ENCODE measurements around the gene MSX1. TPM values are rescaled to one million over a fixed set of nuclear protein-coding genes. Genes with fewer than 3 reads are reported as not detected.

MSX1 gene
- total RNA-seq, 1 experiment from 2014 or later = 4.7 TPM

DNA sequence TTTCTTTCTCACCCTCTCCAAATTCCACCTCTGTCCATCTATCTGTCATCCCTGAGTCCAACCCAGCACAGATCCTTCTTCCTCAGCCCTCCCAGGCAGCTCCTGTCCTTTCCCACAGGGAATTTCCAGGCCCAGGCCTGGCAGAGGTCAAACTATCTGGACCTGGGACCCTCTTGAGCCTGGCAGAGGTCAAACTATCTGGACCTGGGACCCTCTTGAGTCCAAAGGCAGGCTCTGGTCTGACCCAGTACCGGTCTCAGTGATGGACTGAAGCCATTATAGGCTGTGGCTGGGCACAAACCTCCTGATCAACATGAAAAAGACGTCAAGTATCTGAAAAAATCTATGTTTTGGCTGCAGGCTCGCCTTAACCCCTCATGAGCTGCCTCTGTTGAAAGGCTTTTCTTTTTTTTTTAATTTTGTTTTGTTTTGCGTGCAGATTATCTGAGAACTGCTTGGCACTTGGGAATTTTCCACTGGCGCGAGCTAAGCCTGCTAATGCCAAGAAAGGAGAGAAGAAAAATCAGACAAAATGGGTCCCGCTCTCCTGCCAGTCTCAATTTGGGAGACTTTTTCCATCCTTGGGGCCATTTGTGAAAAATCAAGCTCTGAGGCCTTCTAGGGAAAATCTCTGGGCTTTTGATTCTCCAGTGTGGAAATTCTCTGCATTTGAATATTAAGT is 31.2 kb downstream of the MSX1 start:
- ChIA-PET POLR2A (ENCODE audit: low non-redundant PET) (no interaction called here), CTCF (no interaction called here)
- H3K9me3 ChIP-seq (ENCODE audit: low read depth, low read length, poor library complexity, severe bottlenecking) = no peaks in the 10 kb centered on the region
- TF ChIP-seq, protein P1, sequence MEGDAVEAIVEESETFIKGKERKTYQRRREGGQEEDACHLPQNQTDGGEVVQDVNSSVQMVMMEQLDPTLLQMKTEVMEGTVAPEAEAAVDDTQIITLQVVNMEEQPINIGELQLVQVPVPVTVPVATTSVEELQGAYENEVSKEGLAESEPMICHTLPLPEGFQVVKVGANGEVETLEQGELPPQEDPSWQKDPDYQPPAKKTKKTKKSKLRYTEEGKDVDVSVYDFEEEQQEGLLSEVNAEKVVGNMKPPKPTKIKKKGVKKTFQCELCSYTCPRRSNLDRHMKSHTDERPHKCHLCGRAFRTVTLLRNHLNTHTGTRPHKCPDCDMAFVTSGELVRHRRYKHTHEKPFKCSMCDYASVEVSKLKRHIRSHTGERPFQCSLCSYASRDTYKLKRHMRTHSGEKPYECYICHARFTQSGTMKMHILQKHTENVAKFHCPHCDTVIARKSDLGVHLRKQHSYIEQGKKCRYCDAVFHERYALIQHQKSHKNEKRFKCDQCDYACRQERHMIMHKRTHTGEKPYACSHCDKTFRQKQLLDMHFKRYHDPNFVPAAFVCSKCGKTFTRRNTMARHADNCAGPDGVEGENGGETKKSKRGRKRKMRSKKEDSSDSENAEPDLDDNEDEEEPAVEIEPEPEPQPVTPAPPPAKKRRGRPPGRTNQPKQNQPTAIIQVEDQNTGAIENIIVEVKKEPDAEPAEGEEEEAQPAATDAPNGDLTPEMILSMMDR (conservative IDR thresholded peaks at IDR 0.05; ENCODE audit: low read depth, low read length) = no peak
- no peak for TF ChIP-seq EZH2 (IDR thresholded peaks at IDR 0.05; ENCODE audit: borderline replicate concordance, low read depth, low read length, poor library complexity, severe bottlenecking)
- H3K4me1 ChIP-seq (ENCODE audit: insufficient read depth, low read length, poor library complexity, severe bottlenecking) = no peaks in the 10 kb centered on the region
- no peak overlapping the region for H3K4me3 ChIP-seq (ENCODE audit: low read depth, low read length, poor library complexity, severe bottlenecking)
- no peak for DNase-seq (ENCODE audit: low spot score)
- H3K27ac ChIP-seq (ENCODE audit: low read depth, low read length, poor library complexity, severe bottlenecking) = no peak overlapping the region
- H3K27me3 ChIP-seq (replicated peaks; ENCODE audit: insufficient read depth, low read depth, low read length, poor library complexity) = peaks cover 13% of the 10 kb centered on the region
- no peaks in the 10 kb centered on the region for H3K36me3 ChIP-seq (ENCODE audit: insufficient read depth, low read length, poor library complexity, severe bottlenecking)
- intact Hi-C loops (cut with micrococcal nuclease; ENCODE audit: unreplicated experiment) = no loop called here
- no TSS peak for BruUV-seq (replicated peaks)

DNA sequence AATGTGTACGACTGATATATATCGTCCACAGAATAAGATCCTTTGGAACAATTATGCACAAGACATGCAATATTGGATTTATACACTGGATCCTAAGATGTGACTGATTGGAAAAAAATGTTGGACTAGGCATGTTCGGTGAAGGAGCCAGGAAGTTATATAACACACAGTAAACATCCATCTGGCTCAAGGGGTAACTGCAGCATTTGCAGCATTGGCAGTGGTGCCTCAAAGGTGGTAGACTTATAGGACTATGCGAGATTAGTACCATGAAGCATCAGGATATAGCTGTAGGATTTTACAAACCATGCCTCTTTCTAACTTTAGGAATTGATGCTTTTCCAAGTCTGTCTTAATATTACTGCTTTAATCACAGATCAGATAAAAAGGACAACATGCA is 34.3 kb downstream of the MSX1 start:
- no peak overlapping the region for H3K27ac ChIP-seq (ENCODE audit: low read depth, low read length, poor library complexity, severe bottlenecking)
- intact Hi-C loops (cut with micrococcal nuclease; ENCODE audit: unreplicated experiment) = no loop called here
- BruUV-seq (replicated peaks) = no TSS peak
- DNase-seq (ENCODE audit: low spot score) = no peak
- H3K4me1 ChIP-seq (ENCODE audit: insufficient read depth, low read length, poor library complexity, severe bottlenecking) = no peaks in the 10 kb centered on the region
- no peaks in the 10 kb centered on the region for H3K36me3 ChIP-seq (ENCODE audit: insufficient read depth, low read length, poor library complexity, severe bottlenecking)
- ChIA-PET POLR2A (ENCODE audit: low non-redundant PET) (no interaction called here), CTCF (no interaction called here)
- H3K9me3 ChIP-seq (ENCODE audit: low read depth, low read length, poor library complexity, severe bottlenecking) = no peaks in the 10 kb centered on the region
- H3K27me3 ChIP-seq (replicated peaks; ENCODE audit: insufficient read depth, low read depth, low read length, poor library complexity) = no peaks in the 10 kb centered on the region
- TF ChIP-seq, protein P1 (conservative IDR thresholded peaks at IDR 0.05; ENCODE audit: low read depth, low read length) = no peak
- no peak for TF ChIP-seq EZH2 (IDR thresholded peaks at IDR 0.05; ENCODE audit: borderline replicate concordance, low read depth, low read length, poor library complexity, severe bottlenecking)
- no peak overlapping the region for H3K4me3 ChIP-seq (ENCODE audit: low read depth, low read length, poor library complexity, severe bottlenecking)

DNA sequence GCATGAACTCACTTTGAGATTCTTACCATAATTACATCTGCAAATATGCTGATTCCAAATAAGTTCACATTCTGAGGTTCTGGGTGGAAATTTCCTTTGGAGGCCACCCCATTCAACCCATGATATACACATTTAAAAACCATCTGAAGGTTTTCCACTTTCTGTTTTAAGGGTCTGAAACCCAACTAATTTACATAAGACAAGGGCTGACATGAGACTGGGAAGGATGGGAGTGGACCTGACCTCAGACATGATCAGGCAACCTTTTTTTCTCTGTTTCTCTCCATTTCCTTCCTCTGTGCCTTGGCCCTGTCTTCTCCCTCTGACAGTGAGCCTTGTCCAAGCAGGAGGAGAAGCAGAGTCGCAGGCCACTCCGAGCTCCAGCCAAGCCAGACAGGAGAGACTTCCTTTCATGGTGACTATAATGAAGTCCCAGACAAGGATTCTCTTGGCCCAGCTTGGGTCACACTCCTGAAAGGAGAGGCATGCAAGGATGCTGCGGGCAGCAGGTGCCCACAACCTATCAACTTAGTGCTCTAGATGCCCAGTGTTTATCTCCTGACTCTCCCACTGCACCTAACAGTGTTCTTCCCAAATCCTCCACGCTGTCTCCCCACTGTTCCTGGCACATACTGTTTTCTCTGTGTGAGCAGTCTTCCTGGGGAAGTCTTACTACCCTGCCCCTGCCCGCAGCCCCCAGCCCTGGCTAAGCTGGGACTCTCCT is 39.9 kb downstream of the MSX1 start:
- no peaks in the 10 kb centered on the region for H3K4me1 ChIP-seq (ENCODE audit: insufficient read depth, low read length, poor library complexity, severe bottlenecking)
- H3K36me3 ChIP-seq (ENCODE audit: insufficient read depth, low read length, poor library complexity, severe bottlenecking) = no peaks in the 10 kb centered on the region
- ChIA-PET POLR2A (ENCODE audit: low non-redundant PET) (no interaction called here), CTCF (no interaction called here)
- peaks cover 10% of the 10 kb centered on the region for H3K27me3 ChIP-seq (replicated peaks; ENCODE audit: insufficient read depth, low read depth, low read length, poor library complexity)
- no peak for DNase-seq (ENCODE audit: low spot score)
- TF ChIP-seq, protein P1 (conservative IDR thresholded peaks at IDR 0.05; ENCODE audit: low read depth, low read length) = no peak
- no peak for TF ChIP-seq EZH2 (IDR thresholded peaks at IDR 0.05; ENCODE audit: borderline replicate concordance, low read depth, low read length, poor library complexity, severe bottlenecking)
- no TSS peak for BruUV-seq (replicated peaks)
- no peak overlapping the region for H3K27ac ChIP-seq (ENCODE audit: low read depth, low read length, poor library complexity, severe bottlenecking)
- H3K4me3 ChIP-seq (ENCODE audit: low read depth, low read length, poor library complexity, severe bottlenecking) = no peak overlapping the region
- intact Hi-C loops (cut with micrococcal nuclease; ENCODE audit: unreplicated experiment) = no loop called here
- H3K9me3 ChIP-seq (ENCODE audit: low read depth, low read length, poor library complexity, severe bottlenecking) = no peaks in the 10 kb centered on the region
